Stimulated activated naive CD4-positive, alpha-beta T cell (primary cell): Measurements from ENCODE around the gene CNKSR1.

Experiments
- DNase-seq, 6 experiments: peaks; one replicate each; lab custom pipeline; 2025; lab: John Stamatoyannopoulos, UW

CNKSR1 gene

DNA sequence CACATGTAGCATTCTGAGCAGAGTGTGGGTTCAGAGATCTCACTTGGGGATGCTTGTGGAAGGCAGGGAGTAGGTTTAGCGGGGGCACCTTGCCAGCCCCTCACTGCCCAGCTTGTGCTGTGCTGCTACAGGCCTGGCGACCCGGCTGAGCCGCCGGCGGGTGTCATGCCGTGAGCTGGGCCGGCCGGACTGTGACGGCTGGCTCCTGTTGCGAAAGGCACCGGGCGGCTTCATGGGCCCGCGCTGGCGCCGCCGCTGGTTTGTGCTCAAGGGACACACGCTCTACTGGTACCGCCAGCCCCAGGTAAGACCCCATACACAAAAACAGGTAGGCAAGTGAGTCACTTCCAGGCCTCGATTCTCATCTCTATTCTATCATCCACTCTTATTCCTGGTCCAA lies 7.6 kb downstream of the CNKSR1 start:
- DNase-seq: no peak

DNA sequence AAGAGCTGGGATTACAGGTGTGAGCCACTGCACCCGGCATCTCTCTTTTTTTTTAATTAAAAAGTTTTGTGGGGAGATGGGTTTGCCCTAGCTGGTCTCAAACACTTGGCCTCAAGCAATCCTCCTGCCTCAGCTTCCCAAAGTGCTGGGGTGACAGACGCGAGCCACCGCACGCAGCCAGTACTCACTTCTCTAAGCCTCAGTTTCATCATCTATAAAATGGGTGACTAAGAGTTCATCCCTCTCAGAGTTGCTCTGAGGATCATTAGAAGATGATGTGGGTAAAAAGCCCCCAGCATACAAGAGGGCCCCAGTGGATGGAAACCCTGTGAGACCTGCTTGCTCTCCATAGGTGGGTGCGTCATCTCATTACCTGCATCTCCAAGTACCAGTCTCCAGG lies 10.6 kb downstream of the CNKSR1 start:
- DNase-seq: no peak

DNA sequence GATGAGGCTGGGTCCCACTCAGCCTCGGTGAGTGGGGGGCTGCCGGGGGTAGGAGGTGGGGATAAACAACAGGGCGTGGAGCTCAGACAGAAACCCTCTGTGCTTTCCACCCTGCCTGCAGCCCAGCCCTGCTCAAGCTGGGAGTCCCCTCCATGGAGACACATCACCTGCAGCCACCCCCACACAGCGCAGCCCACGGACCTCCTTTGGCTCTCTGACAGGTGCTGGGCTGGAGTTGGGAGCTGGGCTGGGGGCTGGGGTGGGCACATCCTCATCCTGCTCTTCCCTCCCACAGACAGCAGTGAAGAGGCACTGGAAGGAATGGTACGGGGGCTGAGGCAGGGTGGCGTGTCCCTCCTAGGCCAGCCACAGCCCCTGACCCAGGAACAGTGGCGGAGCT lies 11.2 kb downstream of the CNKSR1 start:
- no peak for DNase-seq

DNA sequence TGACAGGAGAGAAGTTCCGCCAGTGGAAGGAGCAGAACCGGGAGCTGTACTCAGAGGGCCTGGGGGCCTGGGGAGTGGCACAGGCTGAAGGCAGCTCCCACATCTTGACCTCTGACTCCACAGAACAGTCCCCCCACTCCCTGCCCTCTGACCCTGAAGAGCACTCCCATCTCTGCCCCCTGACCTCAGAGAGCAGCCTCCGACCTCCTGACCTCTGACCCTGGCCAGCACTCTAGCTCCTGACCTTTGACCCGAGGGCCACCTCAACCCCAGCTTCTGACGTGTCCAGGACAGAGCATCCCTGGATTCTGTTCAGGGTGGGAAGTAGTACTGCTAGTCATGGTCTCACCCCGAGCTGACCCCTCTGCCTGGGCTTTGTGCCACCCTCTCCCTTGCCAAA lies 12.0 kb downstream of the CNKSR1 start:
- no peak for DNase-seq

DNA sequence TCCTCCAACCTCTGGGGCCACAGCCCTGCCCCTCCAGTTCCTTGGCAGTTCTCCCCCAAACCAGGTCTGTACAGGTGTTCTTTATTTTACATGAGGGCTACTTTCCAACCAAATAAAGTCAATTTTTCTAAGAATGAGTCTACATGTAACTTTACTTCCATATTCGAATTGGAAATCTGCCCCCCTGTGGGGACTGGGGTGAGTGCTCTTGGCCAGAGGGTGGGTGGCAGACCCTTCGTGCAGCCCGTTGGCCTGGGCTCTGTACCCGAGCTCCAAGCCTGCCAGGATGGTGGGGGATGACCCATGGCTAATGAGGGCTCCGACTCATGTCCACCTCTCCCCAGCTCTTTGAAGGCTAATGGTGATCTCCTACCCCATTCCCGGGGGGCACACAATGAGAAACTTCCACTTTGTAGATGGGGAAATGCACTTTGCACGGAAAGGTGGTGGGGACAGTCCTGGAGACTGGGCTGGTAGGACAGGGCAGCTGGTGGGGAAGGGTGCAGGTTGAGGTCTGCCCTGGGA lies 12.5 kb downstream of the CNKSR1 start:
- no peak for DNase-seq

DNA sequence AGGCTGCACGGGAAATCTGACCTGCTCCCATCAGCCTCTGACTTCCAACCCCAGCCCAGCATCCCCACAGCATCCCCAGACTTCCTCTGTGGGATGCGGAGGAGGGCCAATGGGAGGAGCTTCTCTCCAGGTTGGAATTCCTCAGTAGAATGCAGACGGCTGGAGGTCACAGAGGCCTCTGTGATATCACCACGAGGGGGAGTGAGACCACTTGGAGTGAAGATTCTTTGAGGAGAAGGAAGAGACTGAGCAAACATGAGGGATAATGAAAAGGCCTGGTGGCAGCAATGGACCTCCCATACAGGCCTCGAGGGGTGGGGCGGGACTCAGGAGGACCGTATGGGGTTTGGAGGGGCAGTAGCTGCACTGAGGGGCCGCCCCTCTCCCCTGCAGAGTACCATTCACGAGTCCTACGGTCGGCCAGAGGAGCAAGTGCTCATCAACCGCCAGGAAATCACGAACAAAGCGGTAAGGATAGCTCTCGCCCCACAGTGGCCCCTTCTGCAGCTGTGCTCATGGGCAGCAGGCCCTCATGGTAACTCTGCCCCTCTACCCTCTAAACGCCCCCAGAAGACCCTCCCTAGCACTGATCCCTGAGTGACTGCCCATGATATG lies 13.2 kb downstream of the CNKSR1 start, which contains the start of gene CATSPER4:
Gene CATSPER4 (plus strand): TSS at position 230 of the 615 bp plus-strand sequence. CDS start 26 bp downstream, at position 256.
- peak in 1 of 6 experiments; percentile 14 for DNase-seq

DNA sequence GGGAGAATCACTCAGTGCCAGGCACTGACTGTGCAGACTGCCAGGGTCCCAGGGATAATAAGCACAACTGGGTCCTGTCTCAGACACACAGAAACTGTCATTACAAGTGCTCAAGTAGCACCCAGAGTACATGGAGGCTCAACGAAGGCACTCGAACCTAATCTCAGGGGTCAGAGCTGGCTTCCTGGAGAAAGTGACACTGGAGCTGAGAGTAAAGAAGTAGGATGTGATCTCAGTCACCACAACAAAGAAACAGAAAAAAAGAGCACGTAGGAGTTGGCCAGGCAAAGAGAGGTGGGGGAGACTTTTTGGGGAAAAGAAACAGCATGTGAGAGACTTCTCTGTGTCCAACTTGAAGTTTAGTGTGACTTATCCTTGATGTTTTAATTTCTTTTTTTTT lies 14.4 kb downstream of the CNKSR1 start:
- DNase-seq: no peak

DNA sequence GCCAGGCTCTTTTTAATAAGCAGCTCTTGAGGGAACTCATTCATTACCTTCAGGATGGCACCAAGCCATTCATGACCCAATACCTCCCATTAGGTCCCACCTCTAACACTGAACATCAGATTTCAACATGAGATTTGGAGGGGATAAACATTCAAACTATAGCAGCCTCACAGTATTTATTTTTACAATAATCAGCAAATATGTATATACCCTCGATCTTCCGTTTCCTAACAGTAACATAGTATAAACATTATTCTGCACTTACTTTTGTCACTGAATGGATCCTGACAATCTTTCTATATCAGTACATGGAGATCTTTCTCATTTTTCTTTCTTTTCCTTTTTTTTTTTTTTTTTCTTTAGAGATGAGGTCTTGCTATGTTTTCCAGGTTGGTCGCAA lies 18.5 kb downstream of the CNKSR1 start:
- no peak for DNase-seq

DNA sequence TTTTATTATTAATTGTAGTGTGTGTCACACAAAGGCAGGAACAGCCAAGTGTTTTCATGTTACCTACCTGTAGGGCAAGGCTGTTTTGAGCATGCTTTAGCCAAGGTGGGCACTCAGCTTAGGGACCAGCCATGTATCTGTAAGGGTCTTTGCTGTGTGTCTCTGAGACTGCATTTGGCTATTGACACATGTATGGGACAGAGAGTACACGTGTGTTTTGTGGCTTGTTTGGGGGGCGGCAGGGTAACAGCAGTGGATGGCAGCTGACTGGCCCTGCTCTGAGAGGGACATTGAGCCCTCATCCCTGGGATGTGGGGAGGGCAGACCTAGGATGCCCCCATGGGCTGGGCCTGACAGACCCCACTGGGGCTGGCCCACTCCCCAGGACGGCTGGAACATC lies 20.0 kb downstream of the CNKSR1 start:
- no peak for DNase-seq

DNA sequence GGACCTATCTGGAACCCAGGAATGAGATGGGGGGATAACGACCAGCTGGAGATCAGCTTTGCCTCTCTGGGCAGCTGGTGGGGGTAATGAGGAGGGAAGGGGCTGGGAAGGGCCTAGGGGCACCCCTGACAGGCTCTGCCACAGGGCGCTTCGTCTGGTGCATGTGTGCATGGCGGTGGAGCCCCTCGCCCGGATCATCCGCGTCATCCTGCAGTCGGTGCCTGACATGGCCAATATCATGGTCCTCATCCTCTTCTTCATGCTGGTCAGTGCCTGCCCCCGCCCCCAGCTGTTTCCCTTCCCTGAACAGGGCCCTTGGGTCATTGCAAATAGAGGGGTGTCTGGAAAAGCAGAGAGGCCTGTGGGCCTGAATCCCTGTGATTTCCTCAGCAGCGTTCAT lies 20.5 kb downstream of the CNKSR1 start:
- no peak for DNase-seq

DNA sequence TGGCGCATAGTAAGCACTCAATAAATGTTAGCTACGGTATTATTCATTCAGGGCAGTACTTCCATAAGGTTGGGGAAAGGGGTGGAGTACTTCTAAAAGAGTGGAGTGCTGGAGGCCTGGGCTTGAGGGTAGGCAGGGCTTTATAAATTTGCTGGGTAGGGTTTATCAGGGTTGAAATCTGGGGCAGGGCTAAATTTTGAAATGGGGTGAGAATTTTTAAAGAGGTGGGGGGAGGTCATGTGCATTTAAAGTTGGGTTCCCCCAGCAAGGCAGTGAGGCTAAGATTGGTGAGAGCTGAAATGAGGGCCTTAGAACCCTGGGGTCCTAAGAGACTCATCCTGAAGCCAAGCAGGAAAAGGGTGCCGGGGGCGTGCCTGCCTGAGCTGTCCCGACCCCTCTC lies 23.1 kb downstream of the CNKSR1 start:
- no peak for DNase-seq

DNA sequence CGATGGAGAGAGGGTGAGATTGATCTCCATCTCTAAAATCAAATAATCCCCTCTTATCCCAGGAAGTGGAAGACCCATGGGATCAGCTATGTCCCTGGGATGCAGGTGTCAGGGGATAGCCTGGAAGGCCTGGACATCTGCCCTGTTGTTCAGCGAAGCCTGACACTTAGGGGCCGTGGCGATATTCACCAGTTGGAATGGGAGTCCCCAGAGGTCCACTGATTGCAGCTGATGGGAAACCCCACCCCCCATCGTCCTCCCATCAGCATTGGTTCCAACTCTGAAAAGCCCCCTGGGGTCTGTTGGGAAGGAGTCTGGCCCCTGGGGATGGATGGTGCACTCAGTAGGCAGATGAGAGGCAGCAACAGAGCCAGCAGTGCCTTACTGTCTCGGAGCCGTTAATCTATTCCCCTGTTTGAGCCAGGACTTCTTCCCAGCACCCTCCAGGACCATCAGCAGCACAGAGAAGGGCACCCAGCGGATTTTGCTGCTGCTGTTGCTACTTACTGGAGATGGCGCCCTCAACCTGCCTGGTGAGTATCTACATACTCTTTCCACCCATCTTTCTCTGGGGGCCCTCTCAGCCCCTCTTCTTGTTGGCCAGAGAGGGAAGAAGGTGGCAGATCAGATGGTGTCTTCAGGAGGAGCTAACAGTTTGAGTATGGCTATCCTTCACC lies 26.5 kb downstream of the CNKSR1 start:
- DNase-seq: no peak

DNA sequence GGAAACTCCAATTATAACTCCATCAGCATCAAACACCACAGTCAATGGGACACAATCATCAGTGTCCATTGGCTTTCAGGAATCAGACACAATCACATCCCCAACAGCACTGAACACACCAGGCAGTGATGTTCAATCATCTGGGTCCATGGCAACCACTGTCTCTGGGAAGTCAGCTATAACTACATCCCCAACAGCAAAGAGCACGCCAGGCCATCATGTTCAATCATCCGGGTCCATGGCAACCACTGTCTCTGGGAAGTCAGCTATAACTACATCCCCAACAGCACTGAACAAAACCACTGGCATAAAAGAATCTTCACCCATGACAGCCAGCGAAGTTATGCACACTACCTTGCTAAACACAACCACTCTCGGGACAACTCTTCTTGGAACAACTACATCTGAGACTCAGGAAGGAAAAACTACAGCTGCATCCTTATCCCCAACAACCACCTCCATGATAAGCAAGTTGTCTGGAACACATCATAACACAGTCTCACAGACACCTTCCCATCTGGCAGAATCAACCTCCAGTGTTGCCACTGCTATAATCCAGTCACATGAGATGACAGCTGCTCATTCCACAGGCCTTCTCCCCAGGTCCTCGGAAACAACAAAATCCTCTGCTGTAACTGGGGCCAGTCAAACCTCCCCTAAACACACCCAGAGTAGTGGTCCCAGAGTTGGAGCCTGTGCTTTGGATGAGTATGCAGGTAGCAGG lies 33.0 kb downstream of the CNKSR1 start:
- DNase-seq: no peak

DNA sequence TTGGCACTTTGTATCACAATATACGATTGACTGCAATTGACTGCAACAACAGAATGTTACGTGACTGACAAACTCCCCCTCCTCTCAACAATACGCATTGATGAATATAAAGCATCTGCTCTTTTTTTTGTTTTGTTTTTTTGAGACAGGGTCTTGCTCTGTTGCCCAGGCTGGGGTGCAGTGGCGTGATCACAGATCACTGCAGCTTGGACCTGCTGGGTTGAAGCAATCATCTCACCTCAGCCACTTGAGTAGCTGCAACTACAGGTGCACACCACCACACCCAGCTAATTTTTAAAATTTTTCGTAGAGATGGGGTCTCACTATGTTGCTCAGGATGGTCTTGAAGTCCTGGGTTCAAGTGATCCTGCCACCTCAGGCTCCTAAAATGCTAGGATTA lies 35.4 kb downstream of the CNKSR1 start:
- no peak for DNase-seq

DNA sequence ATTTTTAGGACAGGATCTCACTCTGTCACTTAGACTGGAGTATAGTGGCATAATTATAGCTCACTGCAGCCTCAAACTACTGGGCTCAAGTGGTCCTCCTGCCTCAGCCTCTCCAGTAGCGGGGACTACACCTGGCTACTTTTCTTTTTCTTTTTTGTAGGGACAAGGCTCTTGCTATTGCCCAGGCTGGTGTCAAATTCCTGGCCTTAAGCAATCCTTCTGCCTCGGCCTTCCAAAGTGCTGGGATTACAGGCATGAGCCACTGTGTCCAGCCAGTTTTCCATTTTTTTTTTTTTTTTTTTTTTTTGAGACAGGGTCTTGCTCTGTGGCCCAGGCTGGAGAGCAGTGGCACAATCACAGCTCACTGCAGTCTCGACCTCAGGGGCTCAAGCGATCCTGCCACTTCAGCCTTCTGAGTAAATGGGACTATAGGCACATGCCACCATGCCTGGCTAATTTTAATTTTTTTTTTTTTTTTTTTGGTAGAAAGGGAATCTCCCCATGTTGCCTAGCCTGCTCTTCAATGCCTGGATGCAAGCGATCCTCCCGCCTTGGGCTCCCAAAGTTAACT lies 36.1 kb downstream of the CNKSR1 start:
- no peak for DNase-seq

DNA sequence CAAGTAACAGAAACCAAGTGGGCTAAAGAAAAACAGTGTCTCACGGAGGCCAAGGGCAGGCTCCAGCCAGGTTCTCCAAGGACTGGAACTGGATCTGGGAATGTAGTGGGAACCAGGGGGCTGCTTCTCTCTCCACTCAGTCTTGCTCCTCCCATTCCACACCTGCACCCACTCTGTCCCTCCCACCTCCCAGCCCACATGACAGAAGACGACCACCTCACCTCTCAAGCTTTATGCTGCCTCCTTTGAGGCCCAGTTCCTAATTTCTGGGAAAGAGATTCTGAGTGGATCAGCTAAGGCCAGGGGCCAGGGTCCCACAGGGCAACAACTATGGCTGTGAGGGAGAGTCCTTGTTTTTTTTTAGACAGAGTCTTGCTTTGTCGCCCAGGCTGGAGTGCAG lies 38.0 kb downstream of the CNKSR1 start:
- DNase-seq: no peak

DNA sequence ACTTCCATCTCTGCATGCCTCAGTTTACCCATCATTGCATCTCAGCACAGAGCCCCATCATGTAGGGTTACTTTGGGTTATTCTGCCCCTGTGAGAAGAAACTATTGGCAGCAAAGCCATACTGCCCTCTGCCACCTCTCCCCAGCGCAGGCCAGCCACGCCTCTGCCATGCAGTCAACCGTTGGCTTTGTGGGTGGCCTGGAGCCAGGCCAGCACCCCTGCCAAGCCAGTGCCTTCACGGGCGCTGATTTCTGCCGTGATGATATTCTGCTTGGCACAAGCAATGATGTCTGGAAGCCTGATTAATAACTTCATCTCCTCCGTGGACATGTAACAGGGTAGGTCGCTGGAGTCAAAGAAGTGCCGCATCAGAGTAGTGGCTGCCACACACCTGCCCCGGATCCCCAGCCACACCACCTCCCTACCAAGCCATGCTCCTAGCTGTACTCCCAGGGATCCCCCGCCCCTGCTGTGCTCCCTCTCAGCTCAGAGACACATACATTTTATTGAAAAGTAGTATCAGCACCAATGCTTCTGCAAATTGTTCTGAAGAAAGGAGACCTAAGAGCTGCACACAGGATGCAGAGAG lies 41.7 kb downstream of the CNKSR1 start:
- DNase-seq: no peak

DNA sequence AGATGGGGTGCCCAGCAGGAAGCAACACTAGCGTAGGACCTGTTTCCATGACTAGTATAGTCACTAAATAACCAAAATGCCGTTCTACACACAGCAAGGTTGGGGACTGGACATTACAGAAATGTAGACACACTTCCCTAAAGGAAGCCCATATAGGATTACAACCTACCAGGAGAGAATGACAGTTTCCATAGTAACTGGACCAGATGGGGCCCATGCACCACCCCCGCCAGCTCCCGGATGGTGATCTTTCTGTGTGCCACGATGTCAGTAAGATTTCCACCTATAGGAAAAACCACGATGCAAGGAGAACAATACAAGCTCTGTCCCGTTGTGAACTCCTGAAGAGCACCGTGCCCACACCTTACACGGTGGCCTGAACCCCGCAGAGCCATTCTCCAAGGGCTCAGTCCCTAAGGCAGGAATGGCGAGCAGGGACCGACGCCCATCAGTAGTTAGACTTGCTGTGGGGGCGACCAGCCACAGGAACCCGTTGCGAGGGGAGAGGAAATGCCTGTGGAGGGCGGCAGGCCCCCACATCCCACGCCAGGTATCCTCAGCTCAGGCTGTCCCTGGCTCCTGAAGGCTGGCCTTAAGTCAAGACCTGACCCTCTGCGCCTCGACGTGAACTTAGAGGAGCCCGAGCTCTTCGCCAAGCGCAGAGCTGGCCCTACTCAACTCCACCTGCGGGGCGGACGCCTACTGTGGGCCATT lies 43.1 kb downstream of the CNKSR1 start:
- DNase-seq: no peak

DNA sequence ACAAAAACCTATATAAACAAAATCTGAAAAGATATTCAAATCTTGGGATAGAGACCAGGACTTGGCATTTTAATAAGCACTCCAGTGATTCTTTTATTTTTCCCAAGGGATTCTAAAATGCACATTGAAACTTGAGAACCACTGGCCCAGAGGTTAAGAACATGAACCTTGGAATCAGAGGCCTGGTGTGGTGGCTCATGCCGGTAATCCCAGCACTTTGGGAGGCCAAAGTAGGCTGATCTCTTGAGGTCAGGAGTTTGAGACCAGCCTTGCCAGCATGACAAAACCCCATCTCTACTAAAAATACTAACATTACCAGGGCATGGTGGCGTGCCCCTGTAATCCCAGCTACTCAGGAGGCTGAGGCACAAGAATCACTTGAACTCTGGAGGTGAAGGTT lies 43.8 kb downstream of the CNKSR1 start:
- DNase-seq: no peak

DNA sequence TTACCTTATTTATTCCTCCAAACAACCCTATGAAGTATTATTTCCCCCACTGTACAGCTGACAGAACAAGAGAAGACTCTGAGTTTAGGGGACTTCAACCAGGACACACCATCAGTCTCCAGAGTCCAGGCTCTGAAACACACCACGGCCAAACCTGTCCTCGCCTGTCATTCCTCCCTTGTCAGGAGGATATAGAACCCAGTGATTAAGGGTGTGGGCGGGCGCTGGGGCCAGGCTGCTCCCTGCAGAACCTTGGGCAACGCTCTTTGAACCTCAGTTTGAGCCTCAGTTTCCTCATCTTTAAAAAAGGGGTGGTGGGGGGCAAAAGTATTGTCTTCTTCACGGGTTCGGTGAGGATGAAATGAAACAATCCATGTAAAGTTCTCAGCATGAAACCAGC lies 47.3 kb downstream of the CNKSR1 start:
- no peak for DNase-seq

DNA sequence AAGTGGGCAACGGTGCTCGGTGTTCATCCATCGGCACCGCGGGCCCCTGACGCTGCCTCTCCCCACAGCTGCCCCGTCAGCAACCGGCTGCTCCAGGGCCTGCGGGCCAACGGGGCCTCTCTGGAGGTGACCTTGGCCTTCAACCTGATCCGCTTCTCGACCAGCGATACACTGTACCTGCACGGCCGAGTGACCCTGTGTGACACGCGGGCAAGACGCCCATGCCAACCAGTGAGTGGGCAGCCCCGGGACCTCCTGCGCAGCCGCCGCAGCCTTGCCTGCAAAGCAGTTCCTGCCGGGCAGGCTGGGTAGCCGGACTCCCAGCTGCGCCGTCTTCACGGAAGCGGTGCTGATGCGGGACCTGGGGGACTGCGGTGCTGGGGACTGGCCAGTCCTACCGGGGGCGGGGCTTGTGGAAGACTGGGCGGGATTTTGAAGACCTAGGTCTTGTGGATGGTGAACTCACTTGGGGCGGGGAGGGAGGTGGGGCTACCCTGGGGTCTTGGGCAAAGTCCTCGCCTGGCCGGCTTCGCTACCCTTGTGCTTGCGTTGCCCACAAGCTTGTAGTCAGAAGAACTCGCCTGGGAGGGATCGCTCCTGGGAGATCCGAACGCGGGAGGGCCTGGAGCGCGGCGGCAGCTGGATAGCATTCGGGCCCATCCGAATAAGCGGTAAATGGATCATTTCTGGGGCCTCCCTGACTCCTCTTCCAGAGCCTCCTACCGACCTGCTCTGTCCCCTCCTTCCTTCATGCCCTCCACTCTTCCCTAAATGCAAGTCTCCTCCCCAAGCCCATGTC lies 47.9 kb downstream of the CNKSR1 start:
- peak in 3 of 6 experiments; percentile 12 to 34 (median 23) for DNase-seq
